CD4-positive, alpha-beta T cell treated with Interleukin-15 for 4 hours (primary cell): Measurements from ENCODE around the gene LSM14A.
"Not testable (repeated sequence)": the region's sequence is repeated elsewhere in the genome, so short reads cannot be mapped to it uniquely, and the experiment has no call there.

Experiments used
- DNase-seq: peaks from one replicate; pipeline ENCODE4 v3.0.0-alpha.2; 2020; ENCODE audit warnings: low spot score

LSM14A gene

GRCh38 chr19:34230820-34231219, 58.5 kb downstream of the LSM14A start:
- DNase-seq: no peak

- no peak for DNase-seq
Observed at GRCh38 chr19:34231439-34231838, 59.1 kb downstream of the LSM14A start.

DNA sequence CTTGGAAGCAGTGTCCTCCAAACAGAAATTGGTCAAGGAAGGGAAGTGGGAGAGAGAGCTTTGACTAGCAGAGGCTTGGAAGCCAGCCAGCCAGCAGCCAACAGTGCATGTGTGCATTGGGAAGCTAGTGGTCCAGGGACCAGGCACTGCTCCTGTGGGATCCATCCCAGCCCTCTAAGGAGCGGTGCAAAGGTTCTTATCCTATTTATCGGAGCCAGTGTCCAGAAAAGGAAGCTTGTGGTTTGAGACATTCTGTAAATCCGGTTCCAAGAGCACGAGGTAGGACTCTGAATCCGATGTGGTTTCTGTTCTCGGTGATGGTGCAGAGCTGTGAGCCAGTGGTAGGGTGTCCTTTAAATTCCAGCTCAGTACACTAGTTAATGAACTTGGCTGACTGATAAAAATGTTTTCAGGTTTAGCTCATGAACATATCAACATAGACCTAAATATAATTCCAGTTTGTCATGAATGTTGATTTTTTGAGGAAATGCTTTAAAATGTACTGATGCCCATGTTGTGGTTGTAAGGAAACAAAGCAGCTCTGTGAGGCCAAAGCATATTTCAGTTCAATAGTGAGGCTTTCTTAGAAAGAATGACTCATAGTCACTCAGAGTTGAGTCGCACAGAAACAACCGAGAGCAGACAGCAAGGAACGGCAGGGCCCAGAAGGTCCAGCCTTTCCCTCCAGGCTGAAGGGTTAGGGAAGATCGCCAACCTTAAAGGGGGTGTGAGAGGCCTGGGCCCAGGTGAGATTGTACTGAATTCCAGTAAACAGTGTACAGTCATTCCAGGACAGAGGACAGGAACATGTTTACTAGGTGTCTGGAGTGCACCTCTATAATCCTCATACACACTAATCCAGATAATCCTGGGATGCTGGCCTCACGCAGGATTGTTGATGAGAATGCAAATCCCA, 60.5 kb downstream of the LSM14A start:
- DNase-seq: peak; percentile 23

DNA sequence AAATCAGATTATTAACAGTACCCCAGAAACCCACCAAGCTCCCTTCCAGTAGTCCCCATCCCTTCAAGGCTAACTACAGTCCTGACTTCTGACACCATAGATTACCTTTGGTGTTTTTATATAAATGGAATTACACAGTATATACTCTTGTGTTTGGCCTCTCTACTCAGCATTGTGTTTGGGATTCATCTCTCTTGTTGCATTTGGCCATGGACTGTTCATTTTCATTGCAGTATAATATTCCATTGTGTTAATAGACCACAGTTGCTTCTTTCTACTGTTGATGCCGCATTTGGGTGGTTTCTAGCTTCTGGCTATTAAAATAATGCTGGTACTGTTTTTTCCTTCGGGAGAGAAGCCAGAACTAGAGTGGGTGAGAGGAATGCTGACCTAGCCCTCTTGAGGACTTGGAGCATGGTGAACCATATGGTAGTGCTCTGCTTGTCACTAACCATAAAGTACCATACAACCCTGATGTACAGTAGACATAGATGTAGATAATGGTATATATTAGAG, 63.2 kb downstream of the LSM14A start:
- no peak for DNase-seq

DNA sequence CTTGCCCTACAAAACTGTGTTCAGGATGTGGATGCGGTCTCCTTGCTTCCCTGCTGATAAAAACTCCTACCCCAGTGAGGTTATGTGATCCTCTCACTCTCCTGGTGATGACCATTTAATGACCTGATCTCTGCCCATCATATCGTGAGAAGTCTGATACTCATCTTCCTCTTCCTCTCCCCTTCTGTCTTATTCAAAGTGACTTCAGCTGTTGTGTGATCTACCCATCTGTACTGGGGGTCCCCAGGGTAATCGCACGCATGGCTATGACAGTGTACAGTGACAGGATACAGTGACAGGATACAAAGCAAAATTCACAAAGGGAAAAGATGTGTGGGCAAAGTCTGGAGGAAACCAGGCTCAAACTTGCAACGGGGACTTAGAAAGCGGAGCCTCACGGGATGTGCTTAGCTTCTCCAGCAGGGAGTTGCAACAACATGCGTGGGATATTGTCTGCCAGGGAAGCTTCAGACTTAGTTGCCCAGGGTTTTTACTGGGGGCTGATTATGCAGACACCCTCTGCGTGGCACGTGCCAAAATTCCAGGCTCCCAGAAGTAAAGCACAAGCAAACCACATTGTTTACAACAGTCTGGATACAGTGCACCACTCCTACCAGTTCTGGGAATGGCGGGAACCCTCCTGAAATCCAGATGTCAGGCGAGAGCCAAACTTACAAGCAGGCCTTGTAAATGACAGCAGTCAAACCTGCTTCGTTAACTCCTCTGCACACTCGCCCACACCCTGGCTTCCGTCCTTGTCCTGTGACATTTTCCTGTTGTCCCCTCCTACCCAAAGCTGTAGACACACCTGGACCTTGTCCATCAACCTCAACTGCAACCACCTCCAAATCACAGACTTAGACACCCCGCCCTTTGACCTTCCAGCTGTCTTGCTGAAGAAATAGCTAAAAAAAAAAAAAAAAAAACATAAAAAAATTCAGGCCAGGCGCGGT, 64.0 kb downstream of the LSM14A start:
- DNase-seq: no peak

- no peak for DNase-seq
Observed at GRCh38 chr19:34237283-34237682, 65.0 kb downstream of the LSM14A start.

DNA sequence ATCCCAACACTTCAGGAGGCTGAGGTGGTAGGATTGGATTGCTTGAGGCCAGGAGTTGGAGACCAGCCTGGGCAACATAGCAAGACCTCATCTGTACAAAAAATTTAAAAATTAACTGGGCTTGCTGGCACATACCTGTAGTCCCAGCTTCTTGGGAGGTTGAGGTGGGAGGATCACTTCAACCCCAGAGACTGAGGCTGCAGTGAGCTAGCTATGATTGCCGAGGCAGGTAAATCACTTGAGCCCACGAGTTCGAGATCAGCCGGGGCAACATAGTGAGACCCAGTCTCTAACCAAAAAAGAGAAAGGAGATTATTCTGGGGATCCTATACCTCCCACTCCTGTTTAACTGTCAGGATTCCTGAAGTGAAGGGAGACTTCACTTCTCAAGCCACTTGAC, 65.6 kb downstream of the LSM14A start:
- no peak for DNase-seq

DNA sequence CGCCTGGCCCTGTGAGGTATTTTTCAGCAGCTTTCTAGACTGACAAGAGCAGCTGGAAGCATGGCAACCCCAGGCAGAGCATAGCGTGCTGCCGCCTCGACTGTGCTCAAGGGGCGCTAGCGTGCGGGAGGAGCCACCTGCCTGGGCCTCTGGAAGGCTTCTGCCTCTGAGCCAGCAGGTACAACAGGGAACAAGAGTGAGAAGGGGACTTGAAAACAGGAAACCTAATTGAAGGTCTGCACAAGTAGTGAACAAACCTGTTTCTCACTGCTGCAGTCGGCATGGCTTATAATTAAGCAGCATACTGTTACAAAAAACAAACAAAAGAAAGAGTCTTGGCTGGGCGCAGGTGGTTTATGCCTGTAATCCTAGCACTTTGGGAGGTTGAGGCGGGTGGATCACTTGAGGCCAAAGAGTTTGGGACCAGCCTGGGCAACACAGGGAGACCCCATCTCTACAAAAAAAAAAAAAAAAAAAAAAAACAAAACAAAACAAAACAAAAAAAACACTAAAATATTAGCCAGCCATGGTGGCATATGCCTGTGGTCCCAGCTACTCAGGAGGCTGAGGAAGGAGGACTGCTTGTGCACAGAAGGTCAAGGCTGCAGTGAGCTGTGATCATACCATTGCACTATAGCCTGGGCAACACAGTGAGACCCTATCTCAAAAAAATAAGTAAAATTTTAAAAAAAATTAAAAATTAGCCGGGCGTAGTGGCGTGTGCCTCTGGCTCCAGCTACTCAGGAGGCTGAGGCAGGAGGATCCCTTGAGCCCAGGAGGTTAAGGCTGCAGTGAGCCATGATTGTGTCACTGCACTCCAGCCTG, 69.4 kb downstream of the LSM14A start:
- DNase-seq: no peak

GRCh38 chr19:34243138-34243875, 71.0 kb downstream of the LSM14A start:
- DNase-seq: not testable (repeated sequence)

GRCh38 chr19:34243876-34244578, 71.7 kb downstream of the LSM14A start:
- no peak for DNase-seq

DNA sequence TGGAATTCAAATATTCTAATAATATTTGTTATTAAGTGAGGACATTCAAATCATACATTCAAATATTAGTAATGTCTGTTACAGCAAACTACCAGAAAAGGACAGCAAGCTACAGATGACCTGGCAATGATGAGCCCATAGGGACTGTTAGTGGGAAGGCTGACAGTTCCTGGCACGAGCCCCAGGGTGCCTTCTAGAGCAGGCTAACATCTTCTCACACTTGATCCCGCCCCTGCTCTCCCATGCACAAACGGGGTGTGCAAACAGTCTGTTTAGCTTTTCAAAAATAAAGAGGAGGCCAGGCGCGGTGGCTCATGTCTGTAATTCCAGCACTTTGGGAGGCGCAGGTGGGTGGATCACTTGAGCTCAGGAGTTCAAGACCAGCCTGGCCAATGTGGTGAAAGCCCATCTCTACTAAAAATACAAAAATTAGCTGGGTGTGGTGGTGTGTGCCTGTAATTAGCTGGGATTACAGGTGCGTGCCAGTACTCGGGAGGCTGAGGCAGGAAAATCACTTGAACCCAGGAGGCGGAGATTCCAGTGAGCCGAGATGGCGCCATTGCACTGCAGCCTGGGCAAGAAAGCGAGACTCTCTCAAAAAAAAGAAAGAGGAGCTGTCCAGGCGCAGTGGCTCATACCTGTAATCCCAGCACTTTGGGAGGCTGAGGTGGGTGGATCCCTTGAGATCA, 72.5 kb downstream of the LSM14A start:
- no peak for DNase-seq

- no peak for DNase-seq
Observed at GRCh38 chr19:34246340-34246739, 74.0 kb downstream of the LSM14A start.

DNA sequence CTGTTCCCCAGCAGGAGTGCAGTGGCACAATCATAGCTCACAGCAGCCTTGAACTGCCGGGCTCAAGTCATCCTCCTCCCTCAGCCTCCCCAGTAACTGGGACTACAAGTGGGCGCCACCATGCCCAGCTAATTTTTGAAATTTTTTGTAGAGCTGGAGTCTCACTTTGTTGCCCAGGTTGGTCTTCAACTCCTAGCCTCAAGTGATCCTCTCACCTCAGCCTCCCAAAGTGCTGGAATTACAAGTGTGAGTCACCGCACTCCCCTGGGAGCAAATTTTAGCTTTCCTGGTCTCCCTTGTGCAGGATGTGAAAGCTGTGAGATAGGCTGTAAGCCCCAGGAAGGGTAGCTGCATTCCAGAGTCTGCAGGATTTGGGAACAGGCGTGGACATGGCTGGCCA, 76.6 kb downstream of the LSM14A start:
- DNase-seq: no peak

DNA sequence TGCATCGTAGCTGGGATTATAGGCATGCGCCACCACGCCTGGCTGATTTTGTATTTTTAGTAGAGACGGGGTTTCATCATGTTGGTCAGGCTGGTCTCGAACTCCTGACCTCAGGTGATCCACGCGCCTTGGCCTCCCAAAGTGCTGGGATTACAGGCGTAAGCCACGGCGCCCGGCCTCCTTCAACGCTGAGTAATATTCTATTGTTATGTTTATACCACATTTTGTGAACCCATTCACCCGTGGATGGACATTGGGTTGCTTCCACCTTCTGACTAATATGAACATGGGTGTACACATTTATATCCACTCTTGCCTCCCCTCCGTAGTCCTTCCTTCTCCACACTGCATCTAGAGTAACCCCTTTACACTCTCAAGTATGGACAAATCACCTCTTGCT, 80.9 kb downstream of the LSM14A start:
- not testable (repeated sequence) for DNase-seq

DNA sequence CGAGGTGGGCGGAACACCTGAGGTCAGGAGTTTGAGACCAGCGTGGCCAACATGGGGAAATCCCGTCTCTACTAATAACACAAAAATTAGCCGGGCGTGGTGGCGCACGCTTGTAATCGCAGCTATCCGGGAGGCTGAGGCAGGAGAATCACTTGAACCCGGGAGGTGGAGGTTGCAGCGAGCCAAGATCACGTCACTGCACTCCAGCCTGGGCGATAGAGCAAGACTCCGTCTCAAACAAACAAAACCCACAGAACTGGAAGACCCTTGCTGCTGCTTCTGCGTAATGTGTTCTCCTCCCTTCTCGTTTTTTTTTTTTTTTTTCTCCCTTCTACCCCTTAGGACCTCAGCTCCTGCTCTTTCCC, 81.4 kb downstream of the LSM14A start:
- DNase-seq: not testable (repeated sequence)

DNA sequence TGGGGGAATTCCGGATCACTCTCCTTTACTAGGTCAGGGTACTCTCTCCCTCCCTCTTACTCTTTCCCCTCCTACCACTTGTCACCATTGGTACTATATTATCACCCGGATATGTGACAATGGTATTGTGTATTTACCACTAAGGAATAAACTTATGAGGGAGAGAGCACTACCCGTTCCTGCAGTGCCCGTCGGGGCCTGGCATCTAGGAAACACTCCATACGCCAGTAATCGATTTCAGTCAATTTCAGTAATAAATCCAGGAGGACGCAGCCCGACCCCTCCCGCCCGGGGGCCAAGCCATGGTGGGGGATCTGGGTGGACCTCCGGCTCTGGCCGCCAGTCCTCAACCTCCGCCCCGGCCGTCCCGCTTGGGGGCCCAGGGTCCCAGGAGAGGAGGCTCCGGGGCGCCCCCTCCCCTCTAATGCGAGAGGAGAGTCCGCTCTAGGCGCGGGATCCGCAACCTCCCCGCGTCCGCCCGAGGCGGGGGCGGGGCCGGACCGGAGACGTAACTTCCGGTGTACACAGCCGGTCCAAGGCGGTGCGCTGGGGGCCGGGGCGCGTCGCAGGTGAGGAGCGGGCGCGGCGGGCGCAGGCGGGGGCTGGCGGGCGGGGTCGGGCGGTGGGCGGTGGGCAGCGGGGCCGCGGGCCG, 81.9 kb downstream of the LSM14A start, which contains the start of gene GARRE1:
GARRE1 (plus strand) TSS at position 509 of the 652 bp plus-strand sequence. CDS start 45,920 bp downstream, outside the sequence.
- DNase-seq: peak; percentile 80

DNA sequence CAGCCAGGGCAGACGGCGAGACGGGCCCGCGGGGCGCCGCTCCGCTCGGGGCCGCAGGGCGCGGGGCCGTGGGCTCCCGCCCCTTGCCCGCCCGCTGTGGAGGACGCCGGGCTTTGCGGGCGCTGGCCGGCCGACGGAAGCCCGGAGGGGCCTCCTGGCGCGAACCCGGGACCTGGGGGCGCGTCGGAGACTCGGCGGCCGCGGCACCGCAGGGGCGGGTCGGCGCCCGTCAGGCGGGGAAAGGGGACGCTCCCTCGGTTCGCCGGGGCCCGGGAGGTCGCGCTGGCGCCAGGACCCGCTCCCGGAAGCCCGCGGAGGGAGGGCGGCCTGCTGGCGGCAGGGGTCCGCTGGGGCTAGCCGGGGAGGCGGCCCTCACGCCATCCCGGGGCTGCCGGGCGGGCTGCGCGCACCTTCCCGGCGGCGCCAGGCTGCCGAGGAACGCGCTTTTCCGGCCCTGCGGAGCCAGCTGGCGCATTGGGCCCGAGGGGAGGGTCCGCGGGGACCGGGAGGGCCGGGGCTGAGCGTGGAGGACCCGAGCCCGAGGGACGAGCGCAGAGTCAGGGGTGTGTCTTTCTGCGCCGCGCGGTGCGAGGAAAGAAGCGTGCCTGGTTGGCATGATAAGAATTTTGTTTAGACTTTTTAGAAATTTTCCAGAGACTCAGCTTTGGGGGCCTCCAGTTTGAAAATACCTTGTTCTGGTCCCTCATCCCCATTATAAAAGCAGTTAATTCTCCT, 82.6 kb downstream of the LSM14A start:
- DNase-seq: peak; percentile 4

DNA sequence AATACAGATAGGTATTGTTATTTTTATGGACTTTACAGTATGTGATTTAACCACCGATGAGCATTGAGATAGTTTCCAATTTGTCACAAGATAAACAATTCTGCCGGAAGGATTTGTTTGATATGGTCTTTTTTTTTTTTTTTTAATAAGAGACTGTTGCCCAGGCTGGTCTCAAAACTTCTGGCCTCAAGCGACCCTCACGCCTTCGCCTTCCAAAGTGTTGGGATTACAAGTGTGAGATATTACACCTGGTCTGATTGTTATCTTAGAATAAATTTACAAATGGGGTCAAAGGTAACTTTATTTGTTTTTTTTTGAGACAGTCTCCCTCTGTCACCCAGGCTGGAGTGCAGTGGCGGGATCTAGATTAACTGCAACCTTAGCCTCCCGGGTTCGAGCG, 83.2 kb downstream of the LSM14A start:
- no peak for DNase-seq
